Measurements from ENCODE around the gene LCN10.

The LCN10 gene

DNA sequence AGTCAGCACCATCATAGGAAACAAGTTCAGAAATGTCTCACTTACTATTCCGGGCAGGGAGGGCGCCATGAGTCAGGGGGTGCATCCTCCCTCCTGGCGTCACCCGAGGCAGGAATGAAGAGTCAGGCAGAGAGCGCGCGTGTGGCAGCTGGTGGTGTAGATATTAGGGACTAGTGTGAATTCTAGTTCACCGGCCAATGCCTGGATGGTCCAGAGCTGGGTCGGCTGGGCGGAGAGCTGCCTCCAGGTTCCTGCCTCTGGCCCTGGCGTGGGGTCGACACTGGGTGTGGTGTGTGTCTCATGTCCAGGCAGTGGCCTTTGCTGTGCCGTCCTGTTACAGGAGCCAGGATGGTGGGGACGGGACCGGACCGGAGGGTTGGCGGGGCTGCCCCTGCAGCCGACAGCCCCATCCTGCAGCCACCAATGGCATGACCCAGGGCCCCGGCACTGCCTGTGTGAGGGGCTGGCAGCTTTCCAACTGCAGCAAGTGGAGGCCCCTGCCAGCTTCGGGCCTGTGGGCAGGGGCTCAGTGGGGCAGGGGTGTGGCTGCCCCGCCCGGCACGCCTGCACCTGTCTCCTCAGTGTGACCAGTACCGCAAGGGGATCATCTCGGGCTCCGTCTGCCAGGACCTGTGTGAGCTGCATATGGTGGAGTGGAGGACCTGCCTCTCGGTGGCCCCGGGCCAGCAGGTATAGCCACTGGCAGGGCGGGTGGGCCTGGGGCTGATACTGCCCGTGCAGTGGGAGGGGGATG, 21.2 kb downstream of the LCN10 start:
- TF ChIP-seq RARB (CRISPR knock-in tag; IDR thresholded peaks at IDR 0.05): no peak
- no peak for TF ChIP-seq ESRRG (CRISPR knock-in tag; IDR thresholded peaks at IDR 0.05)
- TF ChIP-seq ZFP30 (CRISPR knock-in tag; IDR thresholded peaks at IDR 0.05): no peak
- TF ChIP-seq, protein P1, sequence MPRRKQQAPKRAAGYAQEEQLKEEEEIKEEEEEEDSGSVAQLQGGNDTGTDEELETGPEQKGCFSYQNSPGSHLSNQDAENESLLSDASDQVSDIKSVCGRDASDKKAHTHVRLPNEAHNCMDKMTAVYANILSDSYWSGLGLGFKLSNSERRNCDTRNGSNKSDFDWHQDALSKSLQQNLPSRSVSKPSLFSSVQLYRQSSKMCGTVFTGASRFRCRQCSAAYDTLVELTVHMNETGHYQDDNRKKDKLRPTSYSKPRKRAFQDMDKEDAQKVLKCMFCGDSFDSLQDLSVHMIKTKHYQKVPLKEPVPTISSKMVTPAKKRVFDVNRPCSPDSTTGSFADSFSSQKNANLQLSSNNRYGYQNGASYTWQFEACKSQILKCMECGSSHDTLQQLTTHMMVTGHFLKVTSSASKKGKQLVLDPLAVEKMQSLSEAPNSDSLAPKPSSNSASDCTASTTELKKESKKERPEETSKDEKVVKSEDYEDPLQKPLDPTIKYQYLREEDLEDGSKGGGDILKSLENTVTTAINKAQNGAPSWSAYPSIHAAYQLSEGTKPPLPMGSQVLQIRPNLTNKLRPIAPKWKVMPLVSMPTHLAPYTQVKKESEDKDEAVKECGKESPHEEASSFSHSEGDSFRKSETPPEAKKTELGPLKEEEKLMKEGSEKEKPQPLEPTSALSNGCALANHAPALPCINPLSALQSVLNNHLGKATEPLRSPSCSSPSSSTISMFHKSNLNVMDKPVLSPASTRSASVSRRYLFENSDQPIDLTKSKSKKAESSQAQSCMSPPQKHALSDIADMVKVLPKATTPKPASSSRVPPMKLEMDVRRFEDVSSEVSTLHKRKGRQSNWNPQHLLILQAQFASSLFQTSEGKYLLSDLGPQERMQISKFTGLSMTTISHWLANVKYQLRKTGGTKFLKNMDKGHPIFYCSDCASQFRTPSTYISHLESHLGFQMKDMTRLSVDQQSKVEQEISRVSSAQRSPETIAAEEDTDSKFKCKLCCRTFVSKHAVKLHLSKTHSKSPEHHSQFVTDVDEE (CRISPR knock-in tag; IDR thresholded peaks at IDR 0.05): no peak
- TF ChIP-seq, protein P2, sequence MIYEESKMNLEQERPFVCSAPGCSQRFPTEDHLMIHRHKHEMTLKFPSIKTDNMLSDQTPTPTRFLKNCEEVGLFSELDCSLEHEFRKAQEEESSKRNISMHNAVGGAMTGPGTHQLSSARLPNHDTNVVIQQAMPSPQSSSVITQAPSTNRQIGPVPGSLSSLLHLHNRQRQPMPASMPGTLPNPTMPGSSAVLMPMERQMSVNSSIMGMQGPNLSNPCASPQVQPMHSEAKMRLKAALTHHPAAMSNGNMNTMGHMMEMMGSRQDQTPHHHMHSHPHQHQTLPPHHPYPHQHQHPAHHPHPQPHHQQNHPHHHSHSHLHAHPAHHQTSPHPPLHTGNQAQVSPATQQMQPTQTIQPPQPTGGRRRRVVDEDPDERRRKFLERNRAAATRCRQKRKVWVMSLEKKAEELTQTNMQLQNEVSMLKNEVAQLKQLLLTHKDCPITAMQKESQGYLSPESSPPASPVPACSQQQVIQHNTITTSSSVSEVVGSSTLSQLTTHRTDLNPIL (CRISPR knock-in tag; IDR thresholded peaks at IDR 0.05; ENCODE audit: low read depth): no peak
- TF ChIP-seq ZFP3 (CRISPR knock-in tag; IDR thresholded peaks at IDR 0.05): no peak
- no peak for TF ChIP-seq TOX (CRISPR knock-in tag; IDR thresholded peaks at IDR 0.05; ENCODE audit: borderline replicate concordance)
- TF ChIP-seq, protein P3, sequence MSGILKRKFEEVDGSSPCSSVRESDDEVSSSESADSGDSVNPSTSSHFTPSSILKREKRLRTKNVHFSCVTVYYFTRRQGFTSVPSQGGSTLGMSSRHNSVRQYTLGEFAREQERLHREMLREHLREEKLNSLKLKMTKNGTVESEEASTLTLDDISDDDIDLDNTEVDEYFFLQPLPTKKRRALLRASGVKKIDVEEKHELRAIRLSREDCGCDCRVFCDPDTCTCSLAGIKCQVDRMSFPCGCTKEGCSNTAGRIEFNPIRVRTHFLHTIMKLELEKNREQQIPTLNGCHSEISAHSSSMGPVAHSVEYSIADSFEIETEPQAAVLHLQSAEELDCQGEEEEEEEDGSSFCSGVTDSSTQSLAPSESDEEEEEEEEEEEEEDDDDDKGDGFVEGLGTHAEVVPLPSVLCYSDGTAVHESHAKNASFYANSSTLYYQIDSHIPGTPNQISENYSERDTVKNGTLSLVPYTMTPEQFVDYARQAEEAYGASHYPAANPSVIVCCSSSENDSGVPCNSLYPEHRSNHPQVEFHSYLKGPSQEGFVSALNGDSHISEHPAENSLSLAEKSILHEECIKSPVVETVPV (CRISPR knock-in tag; IDR thresholded peaks at IDR 0.05): no peak
- no peak for TF ChIP-seq CSDC2 (CRISPR knock-in tag; IDR thresholded peaks at IDR 0.05)
- TF ChIP-seq ARNTL (CRISPR knock-in tag; IDR thresholded peaks at IDR 0.05; ENCODE audit: borderline replicate concordance, low read depth): no peak
- TF ChIP-seq, protein P4, sequence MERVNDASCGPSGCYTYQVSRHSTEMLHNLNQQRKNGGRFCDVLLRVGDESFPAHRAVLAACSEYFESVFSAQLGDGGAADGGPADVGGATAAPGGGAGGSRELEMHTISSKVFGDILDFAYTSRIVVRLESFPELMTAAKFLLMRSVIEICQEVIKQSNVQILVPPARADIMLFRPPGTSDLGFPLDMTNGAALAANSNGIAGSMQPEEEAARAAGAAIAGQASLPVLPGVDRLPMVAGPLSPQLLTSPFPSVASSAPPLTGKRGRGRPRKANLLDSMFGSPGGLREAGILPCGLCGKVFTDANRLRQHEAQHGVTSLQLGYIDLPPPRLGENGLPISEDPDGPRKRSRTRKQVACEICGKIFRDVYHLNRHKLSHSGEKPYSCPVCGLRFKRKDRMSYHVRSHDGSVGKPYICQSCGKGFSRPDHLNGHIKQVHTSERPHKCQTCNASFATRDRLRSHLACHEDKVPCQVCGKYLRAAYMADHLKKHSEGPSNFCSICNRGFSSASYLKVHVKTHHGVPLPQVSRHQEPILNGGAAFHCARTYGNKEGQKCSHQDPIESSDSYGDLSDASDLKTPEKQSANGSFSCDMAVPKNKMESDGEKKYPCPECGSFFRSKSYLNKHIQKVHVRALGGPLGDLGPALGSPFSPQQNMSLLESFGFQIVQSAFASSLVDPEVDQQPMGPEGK (CRISPR knock-in tag; IDR thresholded peaks at IDR 0.05; ENCODE audit: borderline replicate concordance): no peak
- TF ChIP-seq, protein P5, sequence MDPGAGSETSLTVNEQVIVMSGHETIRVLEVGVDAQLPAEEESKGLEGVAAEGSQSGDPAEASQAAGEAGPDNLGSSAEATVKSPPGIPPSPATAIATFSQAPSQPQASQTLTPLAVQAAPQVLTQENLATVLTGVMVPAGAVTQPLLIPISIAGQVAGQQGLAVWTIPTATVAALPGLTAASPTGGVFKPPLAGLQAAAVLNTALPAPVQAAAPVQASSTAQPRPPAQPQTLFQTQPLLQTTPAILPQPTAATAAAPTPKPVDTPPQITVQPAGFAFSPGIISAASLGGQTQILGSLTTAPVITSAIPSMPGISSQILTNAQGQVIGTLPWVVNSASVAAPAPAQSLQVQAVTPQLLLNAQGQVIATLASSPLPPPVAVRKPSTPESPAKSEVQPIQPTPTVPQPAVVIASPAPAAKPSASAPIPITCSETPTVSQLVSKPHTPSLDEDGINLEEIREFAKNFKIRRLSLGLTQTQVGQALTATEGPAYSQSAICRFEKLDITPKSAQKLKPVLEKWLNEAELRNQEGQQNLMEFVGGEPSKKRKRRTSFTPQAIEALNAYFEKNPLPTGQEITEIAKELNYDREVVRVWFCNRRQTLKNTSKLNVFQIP (CRISPR knock-in tag; IDR thresholded peaks at IDR 0.05; ENCODE audit: borderline replicate concordance, low read depth): no peak
- TF ChIP-seq TCF4 (CRISPR knock-in tag; IDR thresholded peaks at IDR 0.05; ENCODE audit: borderline replicate concordance): no peak
- TF ChIP-seq ZNF565 (CRISPR knock-in tag; conservative IDR thresholded peaks at IDR 0.05; ENCODE audit: low read depth): no peak
- TF ChIP-seq PPARA (CRISPR knock-in tag; IDR thresholded peaks at IDR 0.05; ENCODE audit: borderline replicate concordance): no peak
- ATAC-seq: peak; percentile 34

DNA sequence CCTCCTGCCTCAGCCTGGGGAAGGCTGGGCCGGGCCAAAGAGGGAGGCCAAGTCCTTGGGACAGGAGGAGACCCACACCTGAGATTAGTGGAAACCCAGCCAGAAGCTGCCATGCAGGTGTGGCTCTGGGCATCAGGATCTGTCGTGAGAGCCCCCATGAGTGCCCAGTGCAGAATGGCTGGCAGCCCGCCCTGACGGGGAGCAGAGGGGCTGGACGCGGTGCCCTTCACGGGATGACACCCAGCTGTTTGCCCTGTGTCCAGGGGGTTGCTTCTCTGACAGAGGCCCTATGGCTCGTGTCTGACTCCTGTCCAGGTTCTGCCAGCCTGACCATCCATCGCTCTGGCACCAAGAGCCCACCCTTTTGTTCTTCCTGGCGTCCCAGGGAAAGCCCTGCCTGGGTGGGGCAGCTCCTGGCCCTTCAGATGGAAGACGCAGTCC, 21.8 kb downstream of the LCN10 start:
- ATAC-seq: peak; percentile 3
- TF ChIP-seq ISL1 (CRISPR knock-in tag; IDR thresholded peaks at IDR 0.05): no peak

DNA sequence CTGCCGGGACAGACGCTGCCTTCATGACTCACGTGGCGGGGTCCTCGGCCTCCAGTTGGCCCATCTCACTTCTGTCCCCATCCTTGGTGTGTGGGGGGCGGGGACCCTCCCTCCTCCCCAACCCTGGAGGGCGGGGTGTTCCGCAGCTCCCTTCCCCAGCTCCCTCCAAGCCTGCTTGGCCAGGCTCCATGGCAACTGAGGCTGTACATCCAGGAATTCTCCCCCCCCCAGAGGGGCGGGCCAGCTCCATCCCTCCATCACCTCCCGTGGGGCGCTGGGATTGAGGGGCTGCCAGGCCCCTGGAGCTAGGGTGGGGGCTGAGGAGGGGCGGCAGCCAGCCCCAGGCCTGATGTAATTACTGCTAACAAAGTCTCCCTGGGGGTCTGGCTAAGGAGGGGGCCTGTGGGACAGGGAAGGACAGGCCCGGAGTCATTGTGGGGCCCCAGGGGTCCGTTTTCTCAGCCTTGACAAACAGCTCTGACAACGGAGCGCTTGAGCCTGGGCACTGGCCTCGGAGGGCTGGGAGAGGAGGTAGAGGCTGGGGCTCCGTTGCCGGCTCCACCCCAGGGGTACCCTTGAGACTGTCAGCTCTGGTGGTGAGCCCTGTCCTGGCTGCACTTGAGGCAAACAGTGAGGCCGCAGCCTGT, 22.4 kb downstream of the LCN10 start:
- no peak; the same call in 2 of the 3 replicates for ATAC-seq
- TF ChIP-seq, protein P5 (CRISPR knock-in tag; IDR thresholded peaks at IDR 0.05; ENCODE audit: borderline replicate concordance, low read depth): no peak
- TF ChIP-seq PPARA (CRISPR knock-in tag; IDR thresholded peaks at IDR 0.05; ENCODE audit: borderline replicate concordance) (no peak), CSDC2 (CRISPR knock-in tag; IDR thresholded peaks at IDR 0.05) (no peak), ISL1 (CRISPR knock-in tag; IDR thresholded peaks at IDR 0.05) (no peak), TOX (CRISPR knock-in tag; IDR thresholded peaks at IDR 0.05; ENCODE audit: borderline replicate concordance) (no peak), SNAI2 (CRISPR knock-in tag; IDR thresholded peaks at IDR 0.05) (no peak), GLIS3 (CRISPR knock-in tag; IDR thresholded peaks at IDR 0.05) (no peak), ZFP3 (CRISPR knock-in tag; IDR thresholded peaks at IDR 0.05) (no peak), BACH2 (CRISPR knock-in tag; IDR thresholded peaks at IDR 0.05; ENCODE audit: borderline replicate concordance) (no peak)
- TF ChIP-seq, protein P4 (CRISPR knock-in tag; IDR thresholded peaks at IDR 0.05; ENCODE audit: borderline replicate concordance): no peak
- TF ChIP-seq, protein P1 (CRISPR knock-in tag; IDR thresholded peaks at IDR 0.05): no peak
